ENCODE results near the gene TIFAB.

Gene TIFAB

DNA sequence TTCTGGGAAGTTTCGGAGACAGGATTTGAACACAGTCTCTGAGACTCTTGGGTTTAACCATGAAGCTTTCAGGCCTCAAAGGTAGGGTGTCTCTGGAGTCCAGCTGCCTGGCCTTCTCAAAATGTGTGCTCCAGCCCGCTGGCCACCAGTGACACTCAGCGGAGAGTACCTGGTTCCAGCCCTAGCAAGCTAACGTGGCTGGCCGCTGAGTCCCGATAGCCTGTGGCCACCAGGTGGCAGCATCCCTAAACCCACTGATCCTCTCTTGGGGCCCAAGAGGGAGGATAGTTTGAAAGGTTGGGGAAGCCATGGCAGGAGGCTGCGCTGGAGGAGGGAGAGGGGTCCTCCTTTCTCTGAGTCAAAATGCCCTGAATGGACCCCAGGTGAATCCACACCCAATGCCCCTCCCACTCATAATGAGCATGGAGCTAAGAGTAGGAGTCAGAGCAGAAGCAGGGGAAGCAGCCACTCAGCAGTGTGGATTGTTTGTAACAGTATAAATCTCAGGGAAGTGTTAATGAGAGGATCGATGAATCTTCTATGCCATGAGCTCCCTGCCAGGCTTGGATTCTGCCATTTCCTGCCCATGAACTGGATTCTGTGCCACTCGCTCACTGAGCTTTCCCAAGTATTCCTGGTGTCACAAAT, 5.4 kb upstream of the TIFAB start:
- DNase-seq = peak; percentile 38

DNA sequence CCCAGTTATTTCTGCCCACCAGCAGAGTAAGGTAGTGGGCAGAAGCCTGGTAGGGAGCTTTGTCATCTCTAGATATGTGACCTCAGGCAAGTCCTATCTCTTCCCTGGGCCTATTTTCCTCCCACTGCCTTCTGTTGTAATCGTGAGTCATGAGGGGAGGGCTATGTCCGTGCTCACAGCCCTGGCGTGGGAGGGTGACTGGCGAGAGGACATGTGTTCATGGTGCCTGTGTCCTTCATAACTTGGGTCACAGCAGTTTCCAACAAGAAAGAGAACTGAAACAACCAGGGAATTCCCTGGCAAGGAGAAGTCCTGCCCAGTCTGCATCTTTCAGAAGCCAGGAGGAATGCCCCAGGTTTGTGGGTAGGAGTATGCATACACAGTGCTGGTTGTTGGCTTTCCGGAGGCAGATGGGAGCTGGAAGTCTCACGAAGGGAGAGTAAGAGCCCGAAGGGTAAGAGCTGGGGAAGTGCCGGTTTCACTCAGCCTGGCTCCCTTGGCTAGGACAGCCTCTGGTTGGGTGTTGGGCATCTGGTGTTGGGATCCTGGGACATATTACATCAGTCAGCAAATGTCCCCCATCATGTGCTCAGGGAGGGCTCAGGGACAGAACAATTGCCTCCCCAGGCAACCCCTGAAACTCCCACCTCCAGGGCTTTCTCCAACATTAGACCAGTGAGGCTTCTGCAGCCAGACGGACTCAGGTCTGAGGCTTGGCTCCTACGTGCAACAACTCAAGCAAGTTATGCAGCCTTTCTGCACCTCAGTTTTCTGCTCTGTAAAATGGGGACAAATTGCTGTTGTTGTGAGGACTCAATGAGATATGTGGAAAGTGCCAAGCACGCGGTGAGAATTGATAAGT, 4.3 kb upstream of the TIFAB start:
- no peak for DNase-seq

DNA sequence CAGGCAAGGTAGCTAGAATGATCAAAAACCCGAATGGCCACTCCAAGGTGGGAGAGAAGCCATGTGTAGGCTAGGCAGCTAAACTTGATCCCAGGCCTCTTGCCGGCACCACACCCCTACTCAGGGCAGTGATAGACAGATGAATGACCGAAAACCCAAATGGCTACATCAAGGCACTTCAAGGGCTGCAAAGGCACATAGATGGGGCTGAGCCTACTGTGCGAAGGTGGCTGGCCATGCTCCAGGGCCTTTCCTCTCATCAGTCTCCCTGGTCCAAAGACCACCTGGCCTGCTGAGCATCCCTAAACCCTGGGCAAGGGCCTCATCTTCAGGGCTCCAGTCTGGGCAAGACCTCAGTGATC, 3.7 kb upstream of the TIFAB start:
- no peak for DNase-seq

DNA sequence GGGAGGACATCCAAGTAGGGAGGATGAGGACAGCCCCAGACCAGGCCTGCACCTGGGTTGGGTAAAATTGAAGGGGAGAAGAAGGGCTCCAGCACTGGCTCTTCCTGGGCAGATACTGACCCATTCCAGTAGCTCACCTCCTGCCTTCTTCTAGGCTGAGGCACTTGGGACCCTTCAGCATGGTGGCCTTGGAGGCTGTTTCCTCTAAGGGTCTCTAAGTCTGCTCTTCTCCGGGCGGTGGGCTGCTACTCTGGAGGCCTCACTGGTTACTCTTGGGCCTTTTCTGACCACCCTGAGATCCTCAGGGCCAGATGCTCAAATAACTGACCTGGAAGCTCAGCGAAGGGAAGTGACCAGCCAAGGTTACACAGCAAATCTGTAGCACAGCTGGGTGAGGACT, 2.8 kb upstream of the TIFAB start:
- no peak for DNase-seq

DNA sequence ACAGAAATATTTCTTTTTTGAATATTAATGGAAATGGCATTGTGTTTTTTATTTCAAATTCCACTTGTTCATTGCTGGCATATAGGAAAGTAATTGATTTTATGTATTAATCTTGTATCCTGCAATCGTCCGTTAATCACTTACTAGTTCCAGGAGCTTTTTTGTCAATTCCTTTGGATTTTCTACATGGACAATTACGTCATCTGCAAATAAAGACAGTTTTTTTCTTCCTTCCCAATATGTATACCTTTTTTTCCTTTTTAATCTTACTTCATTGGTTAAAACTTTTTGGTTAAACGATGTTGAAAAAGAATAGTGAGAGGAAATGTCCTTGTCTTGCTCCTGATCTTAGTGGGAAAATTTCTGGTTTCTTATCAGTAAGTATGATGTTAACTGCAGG, 1.5 kb upstream of the TIFAB start:
- DNase-seq = no peak

DNA sequence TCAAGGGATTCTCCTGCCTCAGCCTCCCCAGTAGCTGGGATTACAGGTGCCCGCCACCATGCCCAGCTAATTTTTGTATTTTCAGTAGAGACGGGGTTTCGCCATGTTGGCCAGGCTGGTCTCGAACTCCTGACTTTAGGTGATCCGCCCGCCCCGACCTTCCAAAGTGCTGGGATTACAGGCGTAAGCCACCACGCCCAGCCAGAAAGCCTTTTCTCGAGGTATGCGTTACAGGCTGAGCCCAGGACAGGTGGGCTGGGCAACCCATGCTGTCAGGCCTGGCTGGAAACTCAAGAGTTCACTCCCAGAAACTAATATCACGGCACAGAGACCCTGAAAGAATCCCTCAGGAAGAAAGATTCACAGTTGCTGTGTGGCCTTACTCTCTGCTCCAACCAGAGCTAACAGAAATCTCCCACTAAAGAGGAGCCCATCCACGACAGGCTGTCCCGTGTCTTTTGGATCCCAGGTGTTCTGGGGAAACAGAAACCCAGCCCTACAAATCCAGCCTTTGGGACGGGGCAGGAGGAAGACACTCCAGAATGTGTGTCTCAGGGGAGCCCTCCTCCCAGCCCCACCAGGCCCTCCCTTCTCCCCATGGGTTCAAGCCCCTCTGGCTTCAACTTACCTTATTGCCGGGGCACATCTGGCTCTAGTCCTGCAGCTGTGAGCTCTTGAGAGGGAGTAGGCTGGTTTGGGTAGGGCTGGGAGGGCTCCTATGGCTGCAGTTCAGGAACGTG, 400 bp downstream of the TIFAB start:
- DNase-seq = no peak

DNA sequence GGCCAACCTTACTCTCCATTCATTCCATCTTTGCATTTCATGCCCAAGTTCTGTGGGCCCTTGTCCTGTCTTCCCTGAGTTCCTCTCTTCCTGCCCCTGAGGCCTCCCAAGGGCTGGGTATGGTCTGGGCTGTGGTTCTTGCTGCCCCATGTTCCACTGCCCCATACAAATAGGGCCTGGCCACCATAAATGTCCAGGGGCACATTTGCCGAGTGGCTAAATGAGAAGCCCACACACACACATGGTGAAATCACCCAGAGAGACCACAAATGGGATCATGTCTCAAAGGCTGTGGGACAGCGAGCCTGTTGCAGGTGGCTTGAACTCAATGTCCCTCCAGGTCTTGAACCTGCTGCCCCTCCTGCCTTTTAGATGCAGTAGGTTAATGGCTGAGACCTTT, 1.2 kb downstream of the TIFAB start:
- no peak for DNase-seq

DNA sequence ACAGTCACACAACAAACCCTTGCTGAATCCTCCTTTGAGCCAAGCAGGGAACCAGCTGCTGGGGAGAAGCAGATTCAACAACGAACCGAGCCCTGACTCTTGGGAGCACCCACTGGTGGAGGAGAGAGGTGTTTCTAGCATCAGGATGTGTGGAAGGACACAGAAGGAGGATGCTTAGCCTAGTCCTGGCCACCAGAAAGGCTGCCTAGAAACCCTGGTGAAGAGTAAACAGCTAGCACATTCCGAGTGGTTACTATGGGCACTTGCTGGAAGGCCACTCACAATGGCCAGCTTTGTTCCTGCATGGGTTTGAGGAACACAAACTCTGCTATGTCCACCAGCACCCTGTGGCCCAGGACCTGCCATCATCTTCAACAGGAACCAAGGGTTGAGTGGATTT, 1.8 kb downstream of the TIFAB start:
- DNase-seq = no peak

DNA sequence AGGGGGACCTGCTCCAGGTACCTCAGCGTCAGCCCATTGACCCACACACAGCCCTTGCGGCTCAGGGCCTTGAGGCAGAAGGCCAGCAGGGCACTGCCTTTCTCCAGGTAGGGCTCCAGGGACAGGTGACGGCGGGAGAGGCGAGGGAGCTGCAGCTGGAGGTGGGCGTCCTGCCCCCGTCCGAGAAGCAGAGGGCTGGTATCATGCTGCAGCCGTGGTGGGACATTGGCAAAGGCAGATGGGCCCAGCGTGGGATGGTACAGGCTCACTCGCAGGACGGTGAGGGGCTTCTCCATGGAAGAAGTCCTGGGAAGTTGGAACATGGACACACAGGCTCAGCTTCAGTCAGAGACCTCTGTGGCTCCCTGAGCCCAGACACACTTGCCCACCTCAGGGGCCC, 2.5 kb downstream of the TIFAB start:
- no peak for DNase-seq

DNA sequence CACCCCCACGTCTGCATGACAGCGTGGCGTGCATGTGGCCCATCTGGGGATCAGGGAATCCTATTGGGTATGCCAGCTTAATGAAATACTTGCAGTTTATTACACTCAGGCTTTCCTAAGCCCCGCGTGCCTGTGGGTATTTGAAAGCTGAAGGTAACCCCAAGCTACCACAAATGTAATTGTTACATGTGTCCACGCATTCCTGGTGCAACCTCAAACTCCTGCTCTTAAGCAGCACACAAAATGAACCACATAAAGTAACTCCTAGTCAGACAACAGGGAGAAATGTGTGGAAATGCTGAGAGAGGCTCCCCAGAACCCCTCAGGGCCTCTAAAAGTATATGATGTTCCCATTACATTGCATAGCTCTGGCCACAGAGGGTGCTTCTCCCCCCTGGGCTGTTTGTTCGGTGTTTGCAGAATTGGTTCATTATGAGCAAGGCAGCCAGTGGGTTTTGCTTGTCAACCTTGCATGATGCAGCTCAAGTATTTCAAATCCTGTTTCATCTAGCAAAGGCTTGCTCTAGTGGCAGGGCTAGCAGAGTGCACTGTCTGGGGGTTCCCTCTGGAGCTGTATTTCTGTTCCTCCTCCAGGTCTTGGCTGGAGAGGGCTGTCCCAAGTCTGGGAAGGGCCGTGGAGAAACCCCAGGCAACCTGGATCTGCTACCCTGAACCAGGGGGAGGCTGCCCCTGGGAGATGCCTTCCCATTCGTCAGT, 3.2 kb downstream of the TIFAB start:
- DNase-seq = no peak

DNA sequence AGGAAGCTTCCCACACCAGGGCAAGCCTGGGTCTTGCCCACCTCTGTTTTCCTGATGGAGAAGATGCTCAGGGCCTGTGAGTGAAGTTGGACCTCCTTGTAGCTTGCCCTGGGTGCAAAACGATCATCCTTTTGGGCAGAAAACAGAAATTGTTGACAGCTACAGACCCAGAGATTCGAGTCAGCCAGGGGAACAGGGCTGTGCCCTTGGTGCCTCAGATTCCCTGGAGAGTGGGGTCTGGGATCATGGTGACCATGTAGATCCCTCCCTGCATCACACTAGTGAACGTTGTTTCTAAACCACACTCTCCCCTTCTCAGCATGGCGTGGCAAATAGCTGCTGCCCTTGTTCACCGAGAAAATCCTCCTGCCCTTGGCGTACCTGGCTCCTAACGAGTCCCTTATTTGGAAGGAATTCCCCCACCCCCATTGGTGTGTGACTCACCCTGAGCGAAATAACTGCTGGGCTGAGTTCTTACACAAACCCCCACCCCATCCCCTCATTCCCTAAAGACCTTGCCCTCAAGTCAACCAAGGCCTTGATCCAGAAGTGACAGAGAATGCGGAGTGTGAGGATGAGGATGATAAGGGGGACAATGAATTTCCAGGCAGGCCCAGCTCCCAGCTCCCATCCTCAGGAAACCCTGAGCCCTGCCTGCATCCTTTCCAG, 3.9 kb downstream of the TIFAB start:
- no peak for DNase-seq

DNA sequence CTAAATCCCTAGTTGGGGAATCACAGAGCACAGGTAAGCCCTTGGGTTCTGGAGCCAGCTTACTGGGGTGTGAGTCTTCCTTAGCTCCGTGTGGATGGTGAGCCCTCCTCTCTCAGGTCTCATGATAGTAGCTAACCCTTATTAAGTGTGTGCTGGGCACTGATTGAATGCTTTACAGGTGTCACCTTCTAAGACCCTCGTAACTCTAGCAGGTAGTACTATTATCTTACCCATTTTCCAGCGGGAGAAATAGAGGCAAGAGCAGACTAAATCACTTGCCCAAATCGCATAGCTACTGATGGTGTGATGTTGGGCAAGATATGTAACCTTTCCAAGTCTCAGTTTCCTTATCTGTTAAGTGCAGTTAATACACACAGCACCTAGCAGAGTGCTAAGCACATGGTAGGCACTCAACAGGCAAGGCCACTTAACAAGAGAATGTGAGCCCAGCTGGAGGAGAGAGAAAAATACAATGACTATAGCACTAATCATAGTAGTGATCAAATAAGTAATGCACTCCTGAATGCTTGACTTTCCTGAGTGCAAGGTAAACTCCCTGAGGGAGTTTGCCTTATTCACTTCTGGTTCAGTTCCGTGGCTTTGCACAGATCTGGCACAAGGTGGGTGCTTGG, 4.7 kb downstream of the TIFAB start, which contains the start of gene DCANP1:
Gene DCANP1 (minus strand): TSS at position 51 of the 632 bp plus-strand sequence. CDS start 240 bp downstream, outside the sequence.
- DNase-seq = no peak

DNA sequence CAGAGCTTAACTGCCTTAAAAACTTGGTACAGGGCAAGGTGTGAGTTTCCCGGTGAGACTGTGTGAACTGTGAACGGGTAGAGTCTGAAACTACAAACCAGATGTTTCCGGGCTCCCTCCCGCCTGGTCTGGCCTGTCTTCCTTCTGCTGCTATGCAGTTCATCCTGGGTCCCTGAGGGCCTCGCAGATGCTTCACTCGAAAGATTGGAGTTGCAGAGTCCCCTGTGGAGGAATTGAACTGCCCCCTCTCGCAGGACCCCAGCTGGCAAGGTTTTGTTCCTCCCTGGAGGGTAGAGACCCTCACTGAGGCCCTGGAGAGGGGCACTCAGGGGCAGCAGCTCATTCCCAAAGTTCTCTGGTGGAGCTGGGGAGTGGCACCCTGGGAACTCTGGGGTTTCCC, 5.5 kb downstream of the TIFAB start:
- DNase-seq = no peak

DNA sequence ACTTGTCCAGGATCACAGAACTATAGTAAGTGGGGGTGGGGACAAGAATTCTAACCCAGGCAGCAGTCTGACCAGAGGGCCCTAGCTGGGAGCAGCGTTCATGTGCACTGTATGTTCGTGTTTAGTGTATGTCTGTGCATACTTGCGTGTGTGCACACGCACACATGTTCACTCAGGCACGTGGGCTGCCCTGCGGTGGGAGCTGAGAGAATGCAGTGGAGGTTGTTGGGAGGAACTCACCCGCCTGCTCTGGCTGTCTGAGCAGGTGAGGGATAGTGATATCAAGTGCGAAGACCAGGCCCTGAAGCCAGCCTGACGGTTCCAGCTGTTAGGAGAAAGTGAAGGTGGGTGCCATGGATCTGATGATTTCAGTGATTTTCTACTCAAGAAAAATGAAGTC, 5.9 kb downstream of the TIFAB start:
- DNase-seq = no peak

DNA sequence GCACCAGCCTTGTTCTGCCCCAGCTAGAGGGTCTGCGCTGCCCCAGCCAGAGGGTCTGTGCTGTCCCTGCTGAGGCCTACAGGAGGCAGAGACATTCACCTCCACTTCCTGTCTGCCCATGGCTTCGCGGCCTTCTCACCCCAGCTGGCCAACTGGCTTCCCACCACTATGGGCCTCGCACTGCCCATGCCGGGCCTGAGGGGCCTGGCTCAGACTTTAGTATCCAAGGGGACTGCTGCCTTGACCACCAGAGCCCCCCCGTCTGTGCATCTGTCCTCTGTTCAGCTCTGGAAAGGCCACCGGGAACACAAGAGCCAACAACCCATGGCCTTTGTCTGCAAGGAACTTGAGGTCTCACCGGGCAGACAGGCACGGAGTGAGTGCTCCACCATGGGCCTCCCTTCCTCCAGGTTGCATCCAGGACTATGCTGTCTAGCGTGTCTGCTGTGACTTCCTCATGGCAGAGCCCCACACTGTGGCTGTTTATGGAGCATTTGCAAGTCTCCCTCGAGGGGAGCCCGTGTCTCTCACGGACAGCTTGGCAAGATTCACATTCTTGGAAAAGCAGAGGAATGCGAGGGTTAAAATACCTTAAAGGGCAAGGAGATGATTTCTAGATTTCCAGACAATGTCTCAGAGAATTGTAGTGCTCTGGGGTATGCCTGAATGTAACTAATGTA, 6.7 kb downstream of the TIFAB start:
- no peak for DNase-seq

DNA sequence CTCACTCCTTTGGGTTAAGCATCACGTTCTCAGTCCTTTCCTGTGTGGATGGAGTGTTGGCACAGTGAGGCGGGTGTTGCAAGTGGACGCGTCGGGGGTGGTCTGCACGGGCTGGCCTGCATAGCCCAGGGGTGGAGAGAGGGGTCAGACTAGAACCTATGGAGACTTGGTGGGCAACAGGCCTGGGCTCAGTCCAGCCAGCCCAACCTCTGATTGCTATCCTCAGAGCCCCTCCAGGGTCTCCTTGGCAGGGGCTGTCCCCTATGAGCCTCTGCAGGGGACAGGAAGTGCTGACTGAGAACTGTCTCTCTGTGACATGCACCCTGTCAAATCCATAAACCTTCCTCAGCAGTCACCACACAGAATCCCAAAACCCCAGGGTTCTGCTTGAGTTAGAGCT, 7.3 kb downstream of the TIFAB start:
- no peak for DNase-seq

DNA sequence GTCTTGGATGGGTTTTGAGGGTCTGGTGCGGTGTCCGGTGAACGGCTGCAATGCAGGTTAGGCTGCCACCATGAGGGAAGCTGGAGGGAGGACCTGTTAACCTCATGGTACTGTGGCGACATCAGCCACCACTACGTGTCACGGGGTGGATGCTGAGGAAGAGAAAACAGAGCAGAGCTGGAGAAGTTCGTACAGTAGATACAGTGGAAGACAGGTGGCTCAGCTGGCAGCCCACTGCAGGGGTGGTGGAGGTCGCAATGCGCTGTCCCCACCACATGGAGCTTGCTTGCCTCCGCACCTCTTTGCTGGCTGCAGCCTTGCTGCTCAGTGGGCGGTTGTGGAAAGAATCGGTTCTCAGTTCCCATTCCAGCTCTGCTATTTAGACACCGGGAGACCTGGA, 7.8 kb downstream of the TIFAB start:
- DNase-seq = no peak

DNA sequence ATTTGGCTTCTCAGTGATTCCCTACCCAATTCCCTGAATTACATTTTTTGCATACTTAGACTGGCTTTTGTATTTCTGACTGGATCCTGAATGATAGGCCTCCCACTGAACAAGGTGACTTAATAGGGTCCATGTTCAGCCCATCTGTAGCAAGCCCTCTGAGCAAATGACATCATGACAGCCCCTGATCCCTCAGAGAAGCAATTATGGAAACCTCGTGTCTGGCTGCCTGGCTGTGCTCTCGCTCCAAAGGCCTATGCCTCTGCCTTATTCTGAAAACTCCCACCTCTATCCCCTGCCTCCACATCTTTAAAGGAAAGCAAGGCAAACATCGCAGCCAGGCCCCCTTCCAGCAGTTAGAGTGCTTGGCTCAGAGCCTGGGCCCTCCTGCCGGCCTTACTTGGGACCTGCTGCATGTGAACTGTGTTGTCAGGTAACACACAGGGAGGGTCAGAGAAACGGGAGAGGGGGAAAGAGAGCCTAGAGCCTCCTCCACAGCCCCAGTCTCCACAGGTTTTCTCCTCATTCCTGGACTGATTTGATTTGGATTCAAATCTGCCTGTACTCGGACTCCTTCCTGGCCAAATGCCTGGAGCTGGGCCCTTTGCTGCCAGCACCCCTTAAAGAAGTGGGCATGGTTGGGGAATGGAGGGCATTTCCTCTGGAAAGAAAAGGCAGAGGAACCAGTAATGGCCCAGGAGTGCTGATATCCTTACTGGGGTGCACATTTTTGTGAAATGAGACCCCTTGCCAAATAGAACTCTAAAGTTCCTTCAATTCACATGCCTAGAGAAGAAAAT, 8.8 kb downstream of the TIFAB start:
- no peak for DNase-seq

DNA sequence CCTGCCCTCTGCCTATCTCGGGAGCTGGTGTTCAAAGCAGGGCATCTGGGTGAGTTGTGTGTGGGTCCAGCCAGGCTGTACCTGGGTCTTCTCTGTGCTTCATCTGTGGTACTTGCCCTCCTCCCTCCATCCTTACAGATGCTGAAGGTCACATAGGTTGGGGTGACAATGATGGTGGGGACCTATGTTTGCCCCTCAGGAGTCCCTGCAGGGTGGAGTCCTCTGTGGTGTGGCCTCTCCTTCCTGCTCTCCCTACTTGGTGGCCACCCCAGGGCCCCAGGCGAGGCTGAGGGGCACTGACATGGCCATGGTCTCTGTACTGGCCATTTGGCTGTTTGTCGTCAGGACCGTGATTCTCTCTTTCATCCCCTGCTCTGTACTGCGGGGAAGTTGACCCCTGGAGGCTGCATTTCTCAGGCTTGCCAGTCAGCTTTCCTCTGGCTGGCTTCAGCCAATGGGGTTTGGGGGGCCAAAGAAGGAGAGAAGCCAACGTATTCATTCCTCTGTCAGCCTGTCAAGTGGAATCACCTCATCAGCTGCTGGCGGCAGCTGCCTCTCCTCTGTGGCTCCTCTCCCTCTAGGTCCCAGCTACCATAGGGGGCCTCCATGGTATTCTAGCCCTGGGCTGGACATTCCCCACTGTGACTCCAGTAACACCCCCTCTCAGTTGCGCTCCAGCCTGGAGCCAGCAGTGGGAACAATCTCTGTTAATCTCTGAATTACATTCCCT, 9.6 kb downstream of the TIFAB start:
- DNase-seq = no peak

DNA sequence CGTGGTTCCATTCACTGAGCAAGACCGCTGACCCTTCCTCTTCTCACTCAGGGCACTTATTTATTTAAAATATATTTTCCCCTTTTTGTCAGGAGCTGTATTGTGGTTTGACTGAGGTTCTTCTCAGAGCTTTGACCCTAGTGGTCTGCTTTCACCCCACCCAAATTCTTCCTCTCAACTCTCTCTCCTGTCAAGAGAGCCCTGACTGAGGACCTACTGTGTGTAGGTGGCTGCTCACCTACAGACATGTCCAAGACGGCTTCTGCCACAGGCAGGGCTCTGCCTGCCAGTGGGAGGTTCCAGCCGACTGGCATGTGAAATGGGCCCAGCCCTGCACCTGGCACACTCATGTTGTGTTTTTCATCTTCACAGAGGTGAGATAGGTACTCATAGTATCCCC, 10.2 kb downstream of the TIFAB start:
- no peak for DNase-seq
